Common myeloid progenitor, CD34-positive (primary cell): Measurements from ENCODE around the gene PRMT5.

Experiments
- CTCF ChIA-PET: fragments of 350-600 bp; sonication (Branson Sonifier 250); formaldehyde crosslinking; loops from one replicate; lab custom pipeline; 2021; ENCODE audit warnings: antibody characterized with exemption; lab: Charles Lee
- POLR2A ChIA-PET: fragments of 350-600 bp; sonication (Branson Sonifier 250); formaldehyde crosslinking; loops from one replicate; lab custom pipeline; 2021; ENCODE audit warnings: antibody characterized with exemption; lab: Charles Lee
- DNase-seq, 3 donors: peaks; one replicate each; pipeline versions ENCODE4 v3.0.0 to v3.0.0-alpha.2; 2013
- H3K27ac ChIP-seq, 2 experiments: 1 replicate in 1 of 2; 2 replicates in 1 of 2; pipeline ENCODE4 v1.7.0; 2013; ENCODE audit warnings: inconsistent platforms in 2 of 2, low read length in 2 of 2, mild to moderate bottlenecking in 2 of 2, low read depth in 1 of 2, moderate library complexity in 1 of 2; ENCODE audit not compliant: severe bottlenecking in 2 of 2, insufficient read depth in 1 of 2, poor library complexity in 1 of 2
- H3K27me3 ChIP-seq, 5 experiments: replicated peaks in 2 of 5; 1 replicate in 3 of 5; 2 replicates in 2 of 5; pipeline versions ENCODE4 v1.6.1 to v1.7.0; 2013; ENCODE audit warnings: low read length in 4 of 5, mild to moderate bottlenecking in 2 of 5, moderate library complexity in 2 of 5, inconsistent platforms in 1 of 5; ENCODE audit not compliant: insufficient read depth in 5 of 5, control insufficient read depth in 4 of 5
- H3K36me3 ChIP-seq, 4 experiments: 1 replicate in 2 of 4; 2 replicates in 2 of 4; pipeline versions ENCODE4 v1.6.1 to v1.7.0; 2013; ENCODE audit warnings: low read length in 3 of 4, control low read depth in 1 of 4, mild to moderate bottlenecking in 1 of 4; ENCODE audit not compliant: control insufficient read depth in 4 of 4, insufficient read depth in 4 of 4
- H3K4me1 ChIP-seq, 4 experiments: 1 replicate in 3 of 4; 2 replicates in 1 of 4; pipeline versions ENCODE4 v1.6.1 to v1.7.1; 2013; ENCODE audit warnings: low read length in 3 of 4, mild to moderate bottlenecking in 3 of 4, control low read depth in 1 of 4, inconsistent platforms in 1 of 4, moderate library complexity in 1 of 4; ENCODE audit not compliant: control insufficient read depth in 4 of 4, insufficient read depth in 4 of 4; ENCODE audit errors: control extremely low read depth in 1 of 4
- H3K4me3 ChIP-seq, 7 experiments: 1 replicate in 4 of 7; 2 replicates in 3 of 7; pipeline versions ENCODE4 v1.5.1 to v1.7.0; 2013; ENCODE audit warnings: mild to moderate bottlenecking in 7 of 7, low read length in 6 of 7, moderate library complexity in 6 of 7, inconsistent platforms in 2 of 7, low read depth in 2 of 7, control low read depth in 1 of 7; ENCODE audit not compliant: insufficient read depth in 4 of 7, control insufficient read depth in 1 of 7; ENCODE audit errors: extremely low read depth in 1 of 7
- H3K9me3 ChIP-seq, 5 experiments: 1 replicate in 4 of 5; 2 replicates in 1 of 5; pipeline versions ENCODE4 v1.6.1 to v1.7.1; 2013; ENCODE audit warnings: low read length in 4 of 5, mild to moderate bottlenecking in 2 of 5, inconsistent platforms in 1 of 5, low read depth in 1 of 5, moderate library complexity in 1 of 5; ENCODE audit not compliant: control insufficient read depth in 4 of 5, insufficient read depth in 2 of 5; ENCODE audit errors: control extremely low read depth in 1 of 5
- WGBS: methylation state at CpG from one replicate; pipeline ENCODE4 v1.1.5; 2013; ENCODE audit not compliant: insufficient coverage; 5-methylcytosine and 5-hydroxymethylcytosine counted together

Gene PRMT5

DNA sequence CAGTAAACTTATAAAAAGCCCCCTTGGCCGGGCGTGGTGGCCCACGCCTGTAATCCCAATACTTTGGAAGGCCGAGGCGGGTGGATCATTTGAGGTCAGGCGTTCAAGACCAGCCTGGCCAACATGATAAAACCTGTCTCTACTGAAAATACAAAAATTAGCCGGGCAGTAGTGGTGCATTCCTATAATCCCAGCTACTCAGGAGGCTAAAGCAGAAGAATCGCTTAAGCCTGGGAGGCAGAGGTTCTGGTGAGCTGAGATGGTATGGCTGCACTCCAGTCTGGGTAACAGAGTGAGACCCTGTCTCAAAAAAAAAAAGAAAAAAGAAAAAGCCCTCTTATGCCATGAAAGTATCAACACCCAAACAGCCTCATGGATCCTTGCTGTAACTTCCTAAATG, 3.7 kb downstream of the PRMT5 start:
- Histone ChIP-seq H3K27me3 (no peaks in the 10 kb centered on the region), H3K27ac (no peak overlapping the region), H3K36me3 (peaks cover 29 to 57% (median 42%) of the 10 kb centered on the region in 4 experiments), H3K4me3 (no peak overlapping the region), H3K9me3 (no peaks in the 10 kb centered on the region), H3K4me1 (peaks cover 5 to 18% (median 18%) of the 10 kb centered on the region in 4 experiments)
- DNase-seq = no peak
- ChIA-PET POLR2A (interaction anchor here (1.2 kb wide), 1 partner anchor 9 kb away, joined by 5 read pairs; no protein-coding TSS in a partner anchor), CTCF (no interaction called here)
- WGBS = 93% methylated on average over 6 of the region's 8 CpGs

DNA sequence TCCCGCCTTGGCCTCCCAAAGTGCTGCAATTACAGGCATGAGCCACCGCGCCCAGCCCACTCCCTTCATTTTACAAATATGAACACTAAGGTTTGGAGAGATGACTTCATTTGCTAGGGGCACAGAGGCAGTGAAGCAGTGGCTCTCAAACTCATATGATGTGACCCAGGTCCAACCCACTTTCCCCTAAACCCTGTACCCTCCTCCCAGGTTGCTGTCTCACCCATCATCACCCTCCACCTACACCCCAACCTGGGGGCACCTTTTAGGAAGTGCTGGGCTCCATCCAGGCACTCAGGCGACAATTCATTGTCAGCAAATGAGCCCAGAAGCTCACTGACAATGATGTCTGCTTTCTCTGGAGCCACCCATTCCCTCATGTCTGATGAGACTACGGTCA, 5.4 kb downstream of the PRMT5 start:
- Histone ChIP-seq H3K4me3 (no peak overlapping the region), H3K4me1 (peaks cover 5 to 21% (median 19%) of the 10 kb centered on the region in 4 experiments), H3K27me3 (no peaks in the 10 kb centered on the region), H3K36me3 (peaks cover 30 to 67% (median 47%) of the 10 kb centered on the region in 4 experiments), H3K9me3 (no peaks in the 10 kb centered on the region), H3K27ac (no peak overlapping the region)
- CTCF ChIA-PET = interaction anchor here (1.3 kb wide), 1 partner anchor 11 kb away, joined by 4 read pairs; no protein-coding TSS in a partner anchor
- WGBS = 94% methylated on average over 3 of the region's 5 CpGs
- POLR2A ChIA-PET = no interaction called here
- DNase-seq = no peak

- POLR2A ChIA-PET = no interaction called here
- Histone ChIP-seq H3K27ac (no peak overlapping the region), H3K27me3 (no peaks in the 10 kb centered on the region), H3K4me3 (no peak overlapping the region), H3K36me3 (peaks cover 30 to 65% (median 47%) of the 10 kb centered on the region in 4 experiments), H3K9me3 (no peaks in the 10 kb centered on the region), H3K4me1 (peaks cover 3 to 21% (median 19%) of the 10 kb centered on the region in 4 experiments)
- WGBS = 94% methylated on average over 2 of the region's 2 CpGs
- CTCF ChIA-PET = interaction anchor here (2.4 kb wide), 1 partner anchor 50 kb away, joined by 6 read pairs; no protein-coding TSS in a partner anchor
- DNase-seq = no peak
These were observed 6.9 kb downstream of the PRMT5 start for GRCh38 chr14:22922294-22922693.

- peaks cover 3 to 28% (median 19%) of the 10 kb centered on the region in 4 experiments for H3K4me1 ChIP-seq
- H3K4me3 ChIP-seq = no peak overlapping the region
- no peak overlapping the region for H3K27ac ChIP-seq
- POLR2A ChIA-PET = interaction anchor here (2.8 kb wide), 1 partner anchor 9 kb away, joined by 14 read pairs; the partner anchor contains the start of gene PRMT5
- H3K27me3 ChIP-seq = no peaks in the 10 kb centered on the region
- CTCF ChIA-PET = interaction anchor here (0.6 to 3.3 kb wide), 6 partner anchors 8 to 850 kb away, joined by 3 to 28 read pairs (median 4); partner anchors contain the start of gene PRMT5
- peaks cover 22 to 58% (median 45%) of the 10 kb centered on the region in 4 experiments for H3K36me3 ChIP-seq
- 100% methylated on average over 5 of the region's 6 CpGs for WGBS
- H3K9me3 ChIP-seq = no peaks in the 10 kb centered on the region
- no peak for DNase-seq
These were observed 8.5 kb downstream of the PRMT5 start for GRCh38 chr14:22920697-22921096.

- CTCF ChIA-PET = interaction anchor here (0.8 to 3.3 kb wide), 7 partner anchors 9 to 149 kb away, joined by 3 to 28 read pairs (median 4); partner anchors contain the start of gene PRMT5
- H3K9me3 ChIP-seq = no peaks in the 10 kb centered on the region
- peaks cover 7 to 29% (median 19%) of the 10 kb centered on the region in 4 experiments for H3K4me1 ChIP-seq
- peaks cover 19 to 52% (median 37%) of the 10 kb centered on the region in 4 experiments for H3K36me3 ChIP-seq
- H3K4me3 ChIP-seq = peak overlapping the region; percentile 18 to 91 (median 50)
- POLR2A ChIA-PET = interaction anchor here (1.4 to 2.8 kb wide), 2 partner anchors 8 to 10 kb away, joined by 8 to 14 read pairs; partner anchors contain the start of gene PRMT5
- H3K27ac ChIP-seq = peak overlapping the region; percentile 69 to 100
- 11% methylated on average over 9 of the region's 10 CpGs for WGBS
- DNase-seq = no peak
- H3K27me3 ChIP-seq = no peaks in the 10 kb centered on the region
These were observed 9.6 kb downstream of the PRMT5 start for GRCh38 chr14:22919601-22919921.

GRCh38 chr14:22918804-22919600, 10.2 kb downstream of the PRMT5 start, which contains the start of gene RBM23:
TSS of gene RBM23 (minus strand) at chr14:22919149.
- ChIA-PET POLR2A (interaction anchor here (0.6 to 2.8 kb wide), 3 partner anchors 9 to 30 kb away, joined by 4 to 14 read pairs (median 8); partner anchors contain the start of gene PRMT5), CTCF (interaction anchor here (0.6 to 3.3 kb wide), 7 partner anchors 8 to 96 kb away, joined by 3 to 28 read pairs (median 4); partner anchors contain the start of gene PRMT5)
- Histone ChIP-seq H3K36me3 (peaks cover 13 to 47% (median 34%) of the 10 kb centered on the region in 4 experiments), H3K4me3 (peak within 1 kb of the TSS; percentile 69 to 98 (median 90)), H3K4me1 (peaks cover 7 to 29% (median 19%) of the 10 kb centered on the region in 4 experiments), H3K9me3 (no peaks in the 10 kb centered on the region), H3K27me3 (no peaks in the 10 kb centered on the region), H3K27ac (peak within 1 kb of the TSS; percentile 100)
- peak; percentile 100 for DNase-seq
- under 1% methylated on average over 41 of the region's 46 CpGs for WGBS
